ENCODE data around the gene ADCY9.

DNA sequence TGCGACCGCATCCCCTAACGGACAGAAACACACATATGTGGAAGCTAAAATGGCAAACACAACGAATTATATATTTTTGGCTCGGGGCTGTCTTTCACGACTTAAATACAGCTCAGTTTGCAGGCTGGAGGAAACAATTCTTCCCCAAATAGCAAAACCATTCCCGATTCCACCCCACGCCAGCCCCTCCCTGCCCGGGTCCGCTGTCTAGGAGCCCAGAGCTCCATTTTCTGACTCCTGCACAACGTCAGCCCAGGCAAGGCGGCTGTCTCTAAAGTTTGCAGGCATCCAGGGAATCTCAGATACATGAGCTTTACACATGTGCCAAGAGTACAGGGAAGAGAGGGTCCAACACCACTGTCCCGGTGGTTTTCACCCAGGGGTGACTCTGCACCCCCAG lies 110.5 kb downstream of the ADCY9 start:
- TF ChIP-seq, protein P1, sequence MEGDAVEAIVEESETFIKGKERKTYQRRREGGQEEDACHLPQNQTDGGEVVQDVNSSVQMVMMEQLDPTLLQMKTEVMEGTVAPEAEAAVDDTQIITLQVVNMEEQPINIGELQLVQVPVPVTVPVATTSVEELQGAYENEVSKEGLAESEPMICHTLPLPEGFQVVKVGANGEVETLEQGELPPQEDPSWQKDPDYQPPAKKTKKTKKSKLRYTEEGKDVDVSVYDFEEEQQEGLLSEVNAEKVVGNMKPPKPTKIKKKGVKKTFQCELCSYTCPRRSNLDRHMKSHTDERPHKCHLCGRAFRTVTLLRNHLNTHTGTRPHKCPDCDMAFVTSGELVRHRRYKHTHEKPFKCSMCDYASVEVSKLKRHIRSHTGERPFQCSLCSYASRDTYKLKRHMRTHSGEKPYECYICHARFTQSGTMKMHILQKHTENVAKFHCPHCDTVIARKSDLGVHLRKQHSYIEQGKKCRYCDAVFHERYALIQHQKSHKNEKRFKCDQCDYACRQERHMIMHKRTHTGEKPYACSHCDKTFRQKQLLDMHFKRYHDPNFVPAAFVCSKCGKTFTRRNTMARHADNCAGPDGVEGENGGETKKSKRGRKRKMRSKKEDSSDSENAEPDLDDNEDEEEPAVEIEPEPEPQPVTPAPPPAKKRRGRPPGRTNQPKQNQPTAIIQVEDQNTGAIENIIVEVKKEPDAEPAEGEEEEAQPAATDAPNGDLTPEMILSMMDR (IDR thresholded peaks at IDR 0.05), result no peak
- TF ChIP-seq POLR2A (IDR thresholded peaks at IDR 0.05), result no peak
